GM19467 (cell line): Measurements from ENCODE around the gene PI4KA.
"Not testable (repeated sequence)": the region's sequence is repeated elsewhere in the genome, so short reads cannot be mapped to it uniquely, and the experiment has no call there.

Experiments
- ATAC-seq: cut with Tn5 transposase; IDR thresholded peaks from one replicate; pipeline ENCODE4 v1.9.1; 2021; ENCODE audit warnings: mild to moderate bottlenecking, moderate library complexity; ENCODE audit not compliant: unreplicated experiment

The PI4KA gene

DNA sequence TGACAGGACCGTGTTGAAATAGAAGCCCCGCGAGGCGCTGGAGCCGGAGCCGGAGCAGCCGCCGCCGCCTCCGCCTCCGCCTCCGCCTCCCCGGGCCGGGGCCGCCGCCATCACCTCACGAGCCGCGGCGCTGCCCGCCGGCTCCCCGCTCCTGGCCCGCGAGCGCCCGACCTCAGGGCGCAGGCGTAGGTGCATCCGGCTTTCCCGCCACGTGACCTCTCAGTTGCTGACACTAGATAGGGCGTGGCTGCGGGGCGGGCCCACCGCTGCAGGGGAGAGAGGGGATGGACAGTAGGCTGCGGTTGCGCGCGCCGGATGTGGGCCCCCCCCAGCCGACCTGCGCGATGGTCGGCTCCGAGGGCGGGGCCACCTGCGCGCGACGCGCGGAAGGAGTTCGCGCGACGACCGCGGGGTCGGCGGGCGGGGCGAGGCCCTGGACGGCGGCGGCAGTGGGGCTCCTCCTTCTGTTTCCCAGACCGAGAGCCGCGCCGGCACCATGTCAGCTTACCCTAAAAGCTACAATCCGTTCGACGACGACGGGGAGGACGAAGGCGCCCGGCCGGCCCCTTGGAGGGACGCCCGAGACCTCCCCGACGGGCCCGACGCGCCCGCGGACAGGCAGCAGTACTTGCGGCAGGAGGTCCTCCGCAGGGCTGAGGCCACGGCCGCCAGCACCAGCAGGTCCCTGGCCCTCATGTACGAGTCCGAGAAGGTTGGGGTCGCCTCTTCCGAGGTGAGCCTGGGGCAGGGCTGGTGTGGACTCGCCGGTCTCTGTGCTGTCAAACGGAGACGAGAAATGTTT, at the start of gene PI4KA, which contains the start of gene SNAP29:
Gene PI4KA, minus strand, starts transcription at position 197 of the 802 bp plus-strand sequence. Its CDS starts 86 bp downstream, at position 111.
Gene SNAP29, plus strand, starts transcription at position 393 of the 802 bp plus-strand sequence. Its CDS starts 104 bp downstream, at position 497.
- ATAC-seq, result peak; percentile 91

DNA sequence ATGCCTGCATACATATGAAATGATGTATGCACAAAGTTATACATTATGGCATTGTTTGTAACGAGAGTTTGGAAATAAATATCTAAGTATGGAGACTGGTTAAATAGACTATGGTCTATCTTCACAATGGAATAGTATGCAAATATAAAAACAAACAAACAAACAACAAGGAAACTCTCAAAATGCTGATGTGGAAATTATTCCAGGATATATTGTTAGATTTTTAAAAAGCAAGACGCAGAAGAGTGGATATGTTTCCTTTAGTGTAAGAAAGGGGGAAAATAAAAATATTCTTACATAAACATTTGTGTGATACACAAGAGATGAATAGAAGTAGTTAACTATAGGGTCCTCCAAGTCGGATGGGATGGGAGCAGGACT, 47.8 kb upstream of the PI4KA start:
- no peak for ATAC-seq

DNA sequence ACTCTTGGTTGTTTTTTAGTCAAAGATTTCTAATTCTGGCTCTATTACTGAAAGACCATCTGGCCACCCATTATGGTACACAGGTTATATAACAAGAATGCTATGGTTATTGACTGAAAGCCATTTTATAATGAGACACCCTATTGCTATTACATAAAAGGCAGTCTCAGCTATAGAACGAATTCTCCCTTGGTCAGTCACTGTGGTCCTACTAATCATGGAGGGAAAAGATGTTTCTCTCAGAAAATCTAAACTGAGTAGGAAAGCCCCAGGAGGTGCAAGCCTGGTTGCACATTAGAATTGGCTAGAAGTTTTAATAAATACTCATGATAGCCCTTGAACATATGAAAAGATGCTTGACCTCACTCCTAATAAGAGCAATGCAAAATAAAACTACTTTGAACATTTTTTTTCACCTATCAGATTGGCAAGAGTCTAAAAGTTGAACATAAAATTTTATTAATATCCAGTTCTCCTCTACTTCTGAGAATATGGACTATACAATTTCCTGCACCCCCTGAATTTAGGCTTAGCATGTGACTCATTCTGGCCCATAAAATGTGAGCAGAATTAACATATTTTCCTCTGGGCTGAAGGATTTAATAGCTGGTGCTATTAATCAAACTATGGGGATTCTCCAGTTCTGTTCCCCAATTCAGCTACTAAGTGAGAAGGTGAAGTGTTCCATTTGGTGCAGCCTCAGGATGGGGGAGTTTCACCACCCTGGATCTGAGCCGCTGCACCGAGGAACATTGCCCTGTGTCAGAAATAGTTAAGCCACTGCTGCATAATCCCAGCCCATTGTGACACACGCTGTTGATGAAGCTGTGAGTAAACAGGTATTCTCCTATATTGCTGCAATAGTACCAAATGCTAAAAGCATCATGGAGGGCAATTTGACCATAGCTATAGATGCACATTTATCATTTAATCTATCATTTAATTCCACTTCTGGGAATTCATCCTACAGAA, 47.1 kb upstream of the PI4KA start:
- ATAC-seq, result no peak

DNA sequence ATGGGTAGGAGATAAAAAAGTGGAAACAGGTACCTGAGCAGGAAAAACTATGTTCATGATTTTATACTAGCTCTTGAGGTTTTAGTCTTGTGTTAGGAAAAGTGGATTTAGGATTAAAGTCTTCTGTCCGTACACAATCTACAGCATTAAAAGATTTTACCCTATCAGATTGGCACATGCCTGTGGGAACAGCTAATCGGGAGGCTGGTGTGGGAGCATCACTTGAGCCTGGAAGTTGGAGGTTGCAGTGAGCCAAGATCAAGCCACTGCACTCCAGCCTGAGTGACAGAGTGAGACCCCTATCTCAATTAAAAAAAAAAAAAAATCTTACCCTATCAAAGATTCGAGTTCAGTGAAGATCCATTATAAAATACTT, 46.4 kb upstream of the PI4KA start:
- no peak for ATAC-seq

DNA sequence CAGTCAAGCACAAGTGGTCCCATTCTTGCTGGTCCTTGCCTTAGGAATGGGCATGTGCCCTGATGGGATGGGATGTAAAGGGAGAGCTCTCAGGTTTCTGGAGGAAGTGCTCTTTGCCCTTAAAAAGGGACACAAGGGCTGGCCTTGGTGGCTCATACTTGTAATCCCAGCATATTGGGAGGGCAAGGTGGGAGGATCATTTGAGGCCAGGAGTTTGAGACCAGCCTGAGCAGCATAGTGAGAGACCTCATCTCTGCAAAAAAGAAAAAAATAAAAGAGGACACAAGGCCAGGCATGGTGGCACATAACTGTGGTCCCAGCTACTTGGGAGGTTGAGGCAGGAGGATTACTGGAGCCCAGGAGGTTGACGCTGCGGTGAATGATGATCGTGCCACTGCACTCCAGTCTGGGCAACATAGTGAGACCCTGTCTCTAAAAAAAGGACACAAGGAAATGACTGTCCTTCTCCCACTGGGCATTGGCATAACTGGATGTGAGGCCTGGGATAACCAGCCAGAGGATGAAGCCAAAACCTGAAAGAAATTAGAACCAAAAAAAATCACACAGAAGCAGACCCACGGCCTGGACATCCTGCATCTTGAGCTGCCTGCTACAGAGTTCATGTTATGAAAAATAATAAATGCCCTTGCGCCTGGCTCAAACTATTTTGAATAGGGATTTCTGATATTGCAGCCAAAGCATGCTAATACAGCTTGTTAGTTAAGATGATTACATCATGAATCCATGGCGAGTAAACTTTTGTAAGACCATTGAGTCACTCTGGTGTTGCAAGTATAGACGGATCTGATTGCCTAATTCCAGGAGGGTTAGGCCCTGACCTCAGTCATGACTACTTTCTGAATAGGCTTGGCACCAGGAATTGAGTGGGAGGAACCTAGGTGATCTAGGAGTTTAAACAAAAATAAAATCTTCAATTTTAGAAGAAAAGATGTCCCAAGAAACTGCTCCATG, 45.7 kb upstream of the PI4KA start:
- no peak for ATAC-seq

DNA sequence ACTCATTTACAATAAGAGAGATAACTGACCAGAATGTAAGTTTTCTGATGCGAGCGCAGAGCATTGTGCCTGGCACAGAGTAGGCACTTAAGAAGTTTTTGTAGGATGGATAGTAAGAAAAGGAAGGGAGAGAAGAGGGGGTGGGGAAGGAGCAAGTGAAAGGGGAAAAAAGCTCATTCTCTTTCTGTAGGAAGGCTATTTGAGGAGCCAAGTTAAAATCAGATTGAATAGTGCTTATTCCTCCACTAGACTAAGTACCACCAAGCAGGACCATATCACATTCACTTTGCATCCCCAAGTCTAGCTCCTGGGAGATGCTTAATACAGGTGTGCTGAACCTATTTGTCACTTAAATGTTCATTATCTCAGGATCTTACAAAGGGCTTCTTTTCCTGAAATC, 44.5 kb upstream of the PI4KA start:
- ATAC-seq, result no peak

DNA sequence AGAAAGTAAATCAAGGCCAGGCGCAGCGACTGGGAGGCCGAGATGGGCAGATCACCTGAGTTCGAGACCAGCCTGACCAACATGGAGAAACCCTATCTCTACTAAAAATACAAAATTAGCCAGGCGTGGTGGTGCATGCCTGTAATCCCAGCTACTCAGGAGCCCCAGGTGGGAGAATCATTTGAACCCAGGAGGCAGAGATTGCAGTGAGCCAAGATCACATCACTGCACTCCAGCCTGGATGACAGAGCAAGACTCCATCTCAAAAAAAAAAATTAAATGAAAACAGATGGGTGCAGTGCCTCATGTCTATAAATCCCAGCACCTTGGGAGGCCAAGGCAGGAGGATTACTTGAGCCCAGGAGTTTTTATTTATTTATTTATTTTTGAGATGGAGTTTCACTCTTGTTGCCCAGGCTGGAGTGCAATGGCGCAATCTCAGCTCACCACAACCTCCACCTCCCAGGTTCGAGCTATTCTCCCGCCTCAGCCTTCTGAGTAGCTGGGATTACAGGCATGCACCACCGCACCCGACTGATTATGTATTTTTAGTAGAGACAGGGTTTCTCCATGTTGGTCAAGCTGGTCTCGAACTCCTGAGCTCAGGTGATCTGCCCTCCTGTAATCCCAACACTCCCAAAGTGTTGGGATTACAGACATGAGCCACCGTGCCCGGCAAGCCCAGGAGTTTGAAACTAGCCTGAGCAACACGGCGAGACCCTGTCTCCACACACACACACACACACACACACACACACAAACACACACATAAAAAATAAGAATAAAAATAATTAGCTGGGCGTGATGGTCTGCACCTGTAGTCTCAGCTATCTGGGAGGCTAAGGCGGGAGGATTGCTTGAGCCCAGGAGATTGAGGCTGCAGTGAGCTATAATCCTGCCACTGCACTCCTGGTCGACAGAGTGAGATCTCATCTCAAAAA, 42.8 kb upstream of the PI4KA start:
- not testable (repeated sequence) for ATAC-seq

DNA sequence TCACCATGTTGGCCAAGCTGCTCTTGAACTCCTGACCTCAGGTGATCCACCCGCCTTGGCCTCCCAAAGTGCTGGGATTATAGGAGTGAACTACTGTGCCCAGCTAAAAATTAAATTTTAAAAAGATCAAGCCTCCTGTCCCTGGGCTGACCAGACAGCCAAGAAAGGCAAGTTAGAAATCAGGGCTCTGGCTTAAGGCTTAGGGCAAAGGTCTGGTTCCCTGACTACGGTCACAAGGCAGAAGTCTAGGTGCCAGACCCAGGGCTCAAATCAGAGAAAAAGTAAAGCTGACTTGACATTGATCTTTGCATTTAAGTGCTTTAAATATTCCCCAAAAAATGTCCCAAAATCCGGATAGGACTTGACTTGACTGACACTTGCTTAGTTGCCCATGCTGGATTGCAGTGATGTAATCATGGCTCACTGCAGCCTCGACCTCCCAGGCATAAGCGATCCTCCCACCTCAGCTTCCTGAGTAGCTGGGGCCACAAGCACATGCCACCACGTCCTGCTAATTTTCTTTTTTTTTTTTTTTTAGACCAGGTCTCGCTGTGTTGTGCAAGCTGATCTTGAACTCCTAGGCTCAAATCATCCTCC, 41.3 kb upstream of the PI4KA start:
- no peak for ATAC-seq

DNA sequence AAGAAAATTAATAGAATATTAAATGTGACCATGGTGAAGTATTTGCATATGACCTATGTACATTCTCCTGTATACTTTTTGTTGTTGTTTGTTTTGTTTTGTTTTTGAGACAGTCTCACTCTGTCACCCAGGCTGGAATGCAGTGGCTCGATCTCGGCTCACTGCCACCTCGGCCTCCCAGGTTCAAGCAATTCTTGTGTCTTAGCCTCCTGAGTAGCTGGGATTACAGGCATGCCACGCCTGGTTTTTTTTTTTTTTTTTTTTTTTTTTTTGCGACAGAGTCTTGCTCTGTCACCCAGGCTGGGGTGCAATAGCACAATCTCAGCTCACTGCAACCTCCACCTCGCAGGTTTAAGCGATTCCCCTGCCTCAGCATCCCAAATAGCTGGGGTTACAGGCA, 39.1 kb upstream of the PI4KA start:
- not testable (repeated sequence) for ATAC-seq

DNA sequence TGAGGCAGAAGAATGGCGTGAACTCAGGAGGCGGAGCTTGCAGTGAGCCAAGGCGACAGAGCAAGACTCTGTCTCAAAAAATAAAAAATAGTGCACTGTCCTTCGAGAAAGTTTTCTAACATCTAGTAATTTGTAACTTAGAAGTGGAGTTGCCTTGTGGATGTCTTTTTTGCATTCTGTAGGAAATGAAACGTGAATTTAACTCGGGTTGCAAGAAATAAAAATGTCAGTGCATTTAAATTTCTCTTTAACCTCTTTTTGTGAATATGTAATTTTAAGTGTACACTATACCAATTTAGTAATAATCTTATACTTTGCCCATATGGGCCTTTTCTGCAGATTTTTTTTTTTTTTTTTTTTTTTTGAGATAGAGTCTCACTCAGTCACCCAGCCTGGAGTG, 32.4 kb upstream of the PI4KA start:
- no peak for ATAC-seq

DNA sequence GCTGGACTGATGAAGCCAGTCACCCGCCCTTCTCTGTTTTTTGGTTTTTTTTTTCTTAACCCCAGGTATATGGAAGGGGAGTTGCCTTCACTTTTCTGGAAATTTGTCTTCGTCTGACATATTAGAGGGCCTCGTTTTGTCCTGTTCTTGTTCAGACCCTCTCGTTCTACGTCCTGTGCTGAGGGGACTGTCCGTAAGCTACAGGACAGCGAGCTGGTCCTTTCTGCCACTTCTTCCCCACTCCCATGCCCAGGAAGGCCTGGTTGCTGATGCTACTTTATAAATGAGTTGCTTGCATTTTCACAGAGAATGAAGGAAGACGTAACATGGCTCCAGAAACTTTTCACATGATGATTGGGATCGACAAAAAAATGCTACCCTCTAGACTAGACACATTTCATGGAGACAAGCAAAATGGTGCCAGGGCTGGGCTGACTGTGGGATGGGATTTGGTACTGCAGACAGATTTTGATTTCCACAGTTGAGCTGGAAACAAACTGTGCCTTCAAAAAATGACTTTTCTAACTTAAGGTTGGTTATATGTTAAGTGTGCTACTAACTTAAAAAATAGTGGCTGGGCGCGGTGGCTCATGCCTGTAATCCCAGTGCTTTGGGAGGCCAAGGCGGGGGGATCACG, 31.4 kb upstream of the PI4KA start:
- no peak for ATAC-seq

DNA sequence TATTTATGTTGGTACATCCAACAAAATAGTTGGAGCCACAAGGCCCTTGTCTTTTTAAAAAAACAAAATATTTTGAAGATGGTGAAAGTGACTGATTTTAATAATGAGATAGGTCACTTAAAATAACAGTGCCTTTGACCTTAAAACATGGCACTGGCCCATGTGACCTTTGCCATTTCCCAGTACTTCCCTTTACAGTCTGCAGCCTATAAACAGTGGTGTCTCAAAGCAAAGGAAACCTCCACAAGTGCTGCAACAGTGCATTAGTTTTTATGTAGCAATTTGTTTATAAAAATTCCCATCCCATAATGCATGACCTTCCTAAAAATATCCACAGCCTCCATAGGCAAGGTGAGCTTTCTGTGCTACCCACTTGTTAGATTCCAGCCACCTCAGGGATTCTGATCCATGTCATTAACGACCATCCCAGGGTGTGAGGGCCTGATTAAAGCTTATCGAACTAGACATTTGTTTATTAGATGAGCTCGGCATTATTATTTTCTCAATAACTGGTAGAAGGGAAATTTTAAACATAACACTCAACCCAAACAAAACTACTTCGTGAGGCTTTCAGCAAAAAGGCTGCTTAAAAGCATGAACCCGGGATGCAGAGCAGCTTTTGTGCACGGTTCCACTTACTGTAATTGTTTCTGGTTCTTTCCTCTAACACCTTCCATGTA, 30.6 kb upstream of the PI4KA start:
- ATAC-seq, result no peak

DNA sequence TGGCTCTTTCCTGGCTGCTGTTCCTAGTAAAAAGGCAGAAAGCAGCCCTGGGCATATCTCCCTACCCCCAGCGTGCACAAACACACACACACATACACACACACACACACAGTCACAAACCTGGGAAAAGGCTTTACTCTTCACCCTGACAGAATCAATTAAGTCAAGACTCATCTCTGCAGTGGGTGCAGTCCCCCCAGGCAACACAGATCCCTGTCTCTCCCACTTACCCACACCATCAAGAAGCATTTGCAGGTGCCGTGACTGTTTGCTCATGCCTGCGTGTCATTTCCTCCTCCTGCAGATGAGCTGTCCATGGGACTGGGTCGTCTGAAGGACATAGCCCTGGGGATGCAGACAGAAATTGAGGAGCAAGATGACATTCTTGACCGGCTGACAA, 28.8 kb upstream of the PI4KA start:
- no peak for ATAC-seq

DNA sequence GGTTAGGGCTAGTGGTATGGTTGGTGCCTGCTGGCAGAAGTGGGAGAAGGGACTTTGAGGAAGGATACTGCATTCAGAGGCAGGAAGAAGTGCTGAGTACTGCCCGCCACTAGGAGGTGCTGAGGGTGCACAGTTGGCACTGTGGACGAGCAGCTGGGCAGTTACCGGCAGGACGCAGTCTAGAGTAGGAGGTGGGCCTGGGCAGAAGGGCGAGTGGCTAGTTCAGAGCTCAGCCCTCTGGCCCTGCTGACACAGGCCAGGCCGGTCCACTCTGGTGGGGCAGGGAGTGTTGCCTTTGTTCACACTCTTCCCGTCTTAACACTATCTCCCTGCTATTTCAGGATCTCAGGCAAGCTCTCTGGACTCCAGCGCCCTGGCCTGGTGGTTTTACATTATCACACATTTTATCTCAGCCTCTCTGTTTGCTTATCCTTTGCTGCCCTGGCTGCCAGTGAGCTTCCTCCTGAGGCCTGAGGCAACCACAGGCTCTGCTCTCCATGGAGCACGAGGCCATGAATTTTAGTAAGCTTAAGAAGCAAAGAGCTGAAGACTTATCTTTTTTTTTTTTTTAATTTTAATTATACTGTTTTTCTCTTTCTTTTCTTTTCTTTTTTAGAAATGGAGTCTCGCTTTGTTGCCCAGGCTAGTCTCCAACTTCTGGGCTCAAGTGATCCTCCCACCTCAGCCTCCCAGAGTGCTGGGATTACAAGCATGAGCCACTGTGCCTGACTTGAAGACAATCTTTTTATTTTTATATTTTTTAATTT, 27.1 kb upstream of the PI4KA start:
- ATAC-seq, result no peak

DNA sequence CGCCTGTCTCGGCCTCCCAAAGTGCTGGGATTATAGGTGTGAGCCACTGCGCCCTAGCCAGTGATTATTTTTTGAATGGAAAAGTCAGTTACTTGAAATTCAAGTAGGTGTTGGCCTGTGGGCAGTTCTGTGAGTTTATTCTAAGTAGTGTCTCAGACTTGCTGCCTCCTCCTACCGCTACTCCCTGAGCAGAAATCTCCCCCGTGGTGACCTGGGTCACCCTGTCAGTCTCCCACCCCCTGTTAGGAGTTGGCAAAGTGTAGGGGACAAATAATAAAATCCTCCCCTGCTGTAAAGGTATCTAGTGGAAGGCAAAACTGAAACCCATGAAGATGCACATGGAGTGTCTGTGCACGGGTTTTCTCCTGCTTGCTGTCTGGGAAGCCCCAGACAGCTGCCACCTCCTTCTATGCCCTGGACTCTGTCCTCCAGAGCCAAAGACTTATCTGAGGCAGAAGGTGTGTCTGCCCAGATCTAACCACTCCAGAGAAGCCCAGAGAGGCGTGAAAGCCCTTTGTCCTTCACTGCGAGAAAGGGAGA, 26.5 kb upstream of the PI4KA start:
- no peak for ATAC-seq

DNA sequence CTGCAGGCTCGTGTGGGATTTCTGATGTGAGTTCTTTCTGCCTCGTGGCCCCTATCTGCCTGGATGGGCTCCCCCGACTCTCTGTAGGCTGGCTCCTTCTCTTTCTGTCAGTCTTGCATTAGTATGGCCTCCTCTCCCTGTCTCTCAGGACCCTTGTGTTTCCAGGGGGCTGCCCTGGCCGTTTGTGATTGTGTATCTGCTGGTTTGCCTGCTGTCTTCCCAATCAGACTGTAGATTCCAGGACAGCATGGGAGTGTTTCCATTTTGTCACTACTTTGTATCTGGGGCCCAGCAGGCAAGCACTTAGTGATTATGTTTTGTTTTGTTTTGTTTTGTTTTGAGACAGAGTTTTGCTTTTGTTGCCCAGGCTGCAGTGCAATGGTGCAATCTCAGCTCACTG, 25.8 kb upstream of the PI4KA start:
- no peak for ATAC-seq

DNA sequence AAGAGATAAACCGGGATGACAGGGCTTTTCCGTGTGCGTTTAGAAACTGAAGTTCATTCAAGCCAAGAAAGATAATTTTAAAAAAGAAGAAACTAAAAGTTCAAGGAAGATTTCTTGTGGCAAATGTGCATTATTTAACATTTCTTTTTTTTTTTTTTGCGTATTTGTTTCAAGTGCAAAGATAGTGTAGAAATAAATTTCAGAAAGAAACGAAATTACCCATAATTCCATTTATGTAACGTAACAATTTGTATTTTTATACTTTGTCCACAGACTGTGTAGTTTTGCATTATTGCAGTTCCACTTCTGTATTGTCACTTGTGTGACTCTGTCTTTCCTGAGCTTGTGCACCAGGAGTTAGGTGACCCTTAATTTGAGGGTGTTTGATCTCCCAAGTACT, 24.2 kb upstream of the PI4KA start:
- no peak for ATAC-seq
